GM19023 (cell line): ENCODE data around the gene ITPKC.
"Not testable (repeated sequence)": the region's sequence is repeated elsewhere in the genome, so short reads cannot be mapped to it uniquely, and the experiment has no call there.

Source experiments
- ATAC-seq: cut with Tn5 transposase; IDR thresholded peaks from one replicate; pipeline ENCODE4 v1.9.1; 2021; ENCODE audit warnings: mild to moderate bottlenecking, moderate library complexity; ENCODE audit not compliant: unreplicated experiment

The ITPKC gene

GRCh38 chr19:40758491-40758890 lies 41.6 kb downstream of the ITPKC start:
- no peak for ATAC-seq

DNA sequence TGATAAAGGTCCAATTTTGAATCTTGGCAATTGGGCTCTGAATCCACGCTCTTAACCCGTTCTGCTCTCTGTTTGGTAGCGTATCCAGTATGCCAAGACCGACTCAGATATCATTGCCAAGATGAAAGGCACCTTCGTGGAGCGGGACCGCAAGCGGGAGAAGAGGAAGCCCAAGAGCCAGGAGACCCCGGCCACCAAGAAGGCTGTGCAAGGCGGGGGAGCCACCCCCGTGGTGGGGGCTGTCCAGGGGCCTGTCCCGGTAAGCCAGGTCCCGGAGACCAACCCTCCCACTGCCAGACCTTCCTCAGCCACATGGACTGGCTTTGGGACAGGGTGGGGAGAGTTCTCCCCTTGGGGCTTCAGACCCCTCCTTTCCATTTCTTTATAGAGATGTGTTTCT lies 42.4 kb downstream of the ITPKC start:
- ATAC-seq = no peak

DNA sequence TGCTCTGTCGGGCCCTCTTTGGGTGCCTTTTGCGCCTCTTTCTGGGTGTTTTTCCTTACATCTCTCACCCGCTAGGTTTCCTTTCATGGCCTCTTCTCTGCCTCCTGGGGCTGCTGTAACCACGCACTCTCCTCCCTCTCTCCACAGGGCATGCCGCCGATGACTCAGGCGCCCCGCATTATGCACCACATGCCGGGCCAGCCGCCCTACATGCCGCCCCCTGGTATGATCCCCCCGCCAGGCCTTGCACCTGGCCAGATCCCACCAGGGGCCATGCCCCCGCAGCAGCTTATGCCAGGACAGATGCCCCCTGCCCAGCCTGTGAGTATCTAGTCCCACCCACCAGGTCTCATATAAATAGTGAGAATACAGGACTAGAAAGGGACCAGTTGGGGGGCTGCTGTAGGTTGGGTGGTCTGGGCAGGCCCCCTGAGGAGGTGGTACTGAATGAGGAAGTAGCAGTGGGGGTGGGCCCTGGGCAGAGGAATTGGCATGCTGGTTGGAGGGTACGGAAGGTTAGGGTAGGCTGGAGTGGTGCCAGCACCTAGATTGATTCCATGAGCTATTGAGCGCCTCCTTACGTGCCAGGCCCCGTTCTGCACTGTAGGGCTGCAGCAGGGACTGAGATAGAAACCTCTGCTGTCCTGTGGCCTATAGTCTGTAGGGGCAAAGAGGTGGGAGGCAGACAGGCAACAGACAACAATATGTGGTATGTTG lies 46.0 kb downstream of the ITPKC start:
- ATAC-seq = no peak

DNA sequence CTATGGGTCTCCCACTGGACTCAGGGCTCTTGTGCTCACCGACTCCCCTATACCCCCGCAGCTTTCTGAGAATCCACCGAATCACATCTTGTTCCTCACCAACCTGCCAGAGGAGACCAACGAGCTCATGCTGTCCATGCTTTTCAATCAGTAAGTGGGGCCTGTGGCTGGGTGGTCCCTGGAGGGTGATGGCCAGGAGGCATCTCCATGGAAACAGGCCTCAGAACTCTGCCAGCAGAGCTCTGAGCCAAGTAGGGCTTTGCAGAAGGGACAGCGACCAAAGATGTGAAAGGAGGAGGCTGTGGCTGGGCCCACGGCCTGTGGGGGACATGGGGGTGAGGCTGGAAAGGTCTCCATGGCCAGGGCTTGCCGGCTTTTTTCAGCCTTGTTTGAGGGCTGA lies 46.6 kb downstream of the ITPKC start:
- ATAC-seq = no peak

GRCh38 chr19:40763963-40764362 lies 47.1 kb downstream of the ITPKC start:
- no peak for ATAC-seq

GRCh38 chr19:40766385-40766784 lies 49.5 kb downstream of the ITPKC start:
- not testable (repeated sequence) for ATAC-seq

- ATAC-seq = no peak
These were observed 52.0 kb downstream of the ITPKC start for GRCh38 chr19:40768869-40769268.

- ATAC-seq = not testable (repeated sequence)
These were observed 54.4 kb downstream of the ITPKC start for GRCh38 chr19:40771101-40771862.

- no peak for ATAC-seq
These were observed 58.2 kb downstream of the ITPKC start, which contains the start of gene MIA for GRCh38 chr19:40774916-40775631. MIA (plus strand) TSS chr19:40775521; CDS start chr19:40775543, 22 bp downstream.

- ATAC-seq = no peak
These were observed 58.7 kb downstream of the ITPKC start for GRCh38 chr19:40775632-40776022.

DNA sequence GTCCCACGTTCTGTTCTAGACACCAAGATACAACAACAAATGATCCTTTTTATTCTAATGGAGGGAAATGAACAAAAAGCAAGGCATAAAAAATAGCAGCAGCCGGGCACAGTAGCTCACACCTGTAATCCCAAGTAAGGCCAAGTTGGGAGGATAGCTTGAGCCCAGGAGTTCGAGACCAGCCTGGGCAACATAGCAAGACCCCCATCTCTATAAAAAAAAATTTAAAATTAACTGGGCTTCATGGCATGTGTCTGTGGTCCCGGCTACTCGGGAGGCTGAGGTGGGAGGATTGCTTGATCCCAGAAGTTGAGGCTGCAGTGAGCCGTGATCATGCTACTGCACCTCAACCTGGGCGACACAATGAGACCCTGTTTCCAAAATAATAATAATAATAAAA lies 59.5 kb downstream of the ITPKC start:
- ATAC-seq = no peak

DNA sequence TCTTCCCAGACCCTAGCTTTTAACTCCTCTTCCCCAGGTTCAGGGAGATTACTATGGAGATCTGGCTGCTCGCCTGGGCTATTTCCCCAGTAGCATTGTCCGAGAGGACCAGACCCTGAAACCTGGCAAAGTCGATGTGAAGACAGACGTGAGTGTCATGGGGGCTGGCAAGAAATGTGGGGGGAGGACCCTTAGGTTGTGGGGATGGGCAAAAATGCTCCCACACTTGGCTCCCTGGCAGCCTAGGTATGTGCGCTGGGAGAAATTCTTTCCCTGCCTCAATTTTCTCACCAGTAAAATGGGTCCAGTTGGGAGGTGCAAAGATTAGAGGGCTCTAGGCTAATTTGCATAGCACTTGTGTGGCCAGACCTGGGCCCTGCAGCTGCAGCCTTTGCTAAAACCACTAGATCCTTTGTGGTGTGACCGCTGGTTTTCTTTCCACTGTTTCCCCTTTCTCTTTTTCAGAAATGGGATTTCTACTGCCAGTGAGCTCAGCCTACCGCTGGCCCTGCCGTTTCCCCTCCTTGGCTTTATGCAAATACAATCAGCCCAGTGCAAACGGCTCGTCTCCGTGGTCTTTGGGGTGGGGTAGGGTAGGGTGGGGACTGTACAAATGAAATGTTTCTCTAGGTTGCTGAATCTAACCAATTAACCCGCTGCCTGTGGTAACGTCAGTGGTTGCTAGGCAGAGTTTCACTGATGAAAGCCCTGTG lies 60.2 kb downstream of the ITPKC start:
- peak; percentile 51 for ATAC-seq

DNA sequence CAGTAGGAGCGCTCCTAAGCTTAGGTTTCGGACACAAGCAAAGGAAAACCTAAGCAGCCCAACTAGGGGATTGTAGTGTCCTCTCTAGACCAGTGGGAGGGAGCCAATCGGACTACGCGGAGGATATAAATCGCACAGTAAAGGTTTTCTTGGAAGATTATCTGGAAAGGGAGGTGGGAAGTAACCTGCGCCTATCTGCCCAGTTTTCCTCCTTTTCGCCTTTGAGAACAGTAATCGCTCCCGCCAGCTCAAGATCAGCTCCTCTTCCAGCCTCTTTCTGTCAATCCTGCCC lies 60.7 kb downstream of the ITPKC start:
- ATAC-seq = no peak

DNA sequence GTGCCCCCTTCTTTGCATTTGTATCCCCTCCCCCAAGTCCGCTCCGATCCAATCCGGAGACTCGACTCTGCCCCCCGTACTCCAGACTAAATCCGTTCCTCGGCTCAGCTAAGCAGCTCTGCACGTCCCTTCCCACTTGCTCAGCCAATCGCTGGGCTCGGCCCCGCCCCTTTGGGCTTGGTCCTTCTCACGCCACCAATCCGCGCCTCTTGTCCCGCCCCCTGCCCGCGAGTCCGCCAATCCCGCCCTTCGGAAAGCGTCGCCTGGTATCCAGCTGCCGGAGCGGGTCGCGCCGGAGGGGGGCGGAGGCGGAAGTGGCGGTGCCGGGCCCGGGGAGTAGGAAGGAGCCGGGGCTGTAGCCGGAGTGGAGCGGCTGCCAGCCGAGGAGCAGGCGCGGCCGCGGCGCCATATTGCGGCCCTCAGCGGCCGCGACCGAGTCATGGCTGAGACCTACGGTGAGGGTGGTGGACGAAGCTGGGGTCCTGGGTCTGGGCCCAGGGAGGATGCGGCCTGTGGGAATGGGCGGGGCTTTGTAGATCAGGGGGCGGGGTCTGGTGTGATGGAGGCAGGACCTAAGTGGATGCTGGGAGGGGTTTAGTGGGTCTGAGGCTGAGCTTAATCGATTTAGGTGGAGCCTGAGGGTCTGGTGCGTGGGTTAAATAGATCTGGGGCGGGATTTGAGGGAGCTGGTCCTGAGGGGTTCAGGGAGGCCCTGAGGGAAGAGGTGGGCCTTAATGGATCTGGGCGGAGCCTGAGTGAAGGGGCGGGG lies 61.2 kb downstream of the ITPKC start, which contains the start of gene RAB4B:
Gene RAB4B, plus strand, starts transcription at position 311 of the 769 bp plus-strand sequence. Its CDS starts 129 bp downstream, at position 440.
- peak; percentile 72 for ATAC-seq

GRCh38 chr19:40778706-40779284 lies 61.9 kb downstream of the ITPKC start:
- ATAC-seq = no peak

DNA sequence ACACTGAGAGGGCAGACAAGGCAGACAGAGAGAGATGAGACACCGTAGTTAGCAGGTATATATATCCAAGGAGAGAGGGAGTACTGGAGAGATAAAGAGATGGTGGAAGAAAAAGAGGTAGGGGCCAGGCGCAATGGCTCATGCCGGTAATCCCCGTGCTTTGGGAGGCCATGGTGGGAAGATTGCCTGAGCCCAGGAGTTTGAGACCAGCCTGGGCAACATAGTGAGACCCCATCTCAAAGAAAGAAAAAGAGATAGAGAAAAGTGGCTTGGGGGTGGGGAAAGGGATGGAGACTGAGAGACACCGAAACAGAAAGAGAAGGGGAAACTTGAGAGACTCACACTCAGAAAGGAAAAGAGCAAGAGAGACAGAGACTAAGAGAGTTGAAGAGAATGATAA lies 63.7 kb downstream of the ITPKC start:
- ATAC-seq = no peak

DNA sequence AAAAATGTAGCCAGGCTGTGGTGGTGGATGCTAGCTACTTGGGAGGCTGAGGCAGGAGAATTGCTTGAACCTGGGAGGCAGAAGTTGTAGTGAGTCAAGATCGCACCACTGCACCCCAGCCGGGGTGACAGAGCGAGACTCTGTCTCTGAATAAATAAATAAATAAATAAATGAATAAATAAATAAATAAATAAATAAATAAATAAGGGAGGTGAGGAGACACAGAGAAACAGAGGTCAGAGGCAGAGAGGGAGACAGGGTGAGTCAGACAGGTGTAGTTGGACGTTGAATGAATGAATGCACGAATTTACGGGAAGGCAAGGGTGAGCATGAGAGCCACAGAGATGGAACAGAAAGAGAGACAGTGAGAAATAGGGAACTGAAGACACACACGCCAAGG lies 64.2 kb downstream of the ITPKC start:
- ATAC-seq = no peak

DNA sequence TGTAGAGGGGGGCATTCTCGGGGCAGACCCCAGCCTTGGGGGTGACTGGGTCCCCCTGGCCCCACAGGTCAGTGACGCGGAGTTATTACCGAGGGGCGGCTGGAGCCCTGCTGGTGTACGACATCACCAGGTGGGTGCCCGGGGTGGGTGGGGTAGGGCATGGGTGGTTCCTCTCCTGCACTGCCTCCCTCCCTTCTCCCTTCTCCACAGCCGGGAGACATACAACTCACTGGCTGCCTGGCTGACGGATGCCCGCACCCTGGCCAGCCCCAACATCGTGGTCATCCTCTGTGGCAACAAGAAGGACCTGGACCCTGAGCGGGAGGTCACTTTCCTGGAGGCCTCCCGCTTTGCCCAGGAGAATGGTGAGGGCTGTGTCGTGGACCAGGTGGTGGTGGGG lies 66.8 kb downstream of the ITPKC start:
- ATAC-seq = no peak

- not testable (repeated sequence) for ATAC-seq
These were observed 67.2 kb downstream of the ITPKC start for GRCh38 chr19:40784146-40784545.

DNA sequence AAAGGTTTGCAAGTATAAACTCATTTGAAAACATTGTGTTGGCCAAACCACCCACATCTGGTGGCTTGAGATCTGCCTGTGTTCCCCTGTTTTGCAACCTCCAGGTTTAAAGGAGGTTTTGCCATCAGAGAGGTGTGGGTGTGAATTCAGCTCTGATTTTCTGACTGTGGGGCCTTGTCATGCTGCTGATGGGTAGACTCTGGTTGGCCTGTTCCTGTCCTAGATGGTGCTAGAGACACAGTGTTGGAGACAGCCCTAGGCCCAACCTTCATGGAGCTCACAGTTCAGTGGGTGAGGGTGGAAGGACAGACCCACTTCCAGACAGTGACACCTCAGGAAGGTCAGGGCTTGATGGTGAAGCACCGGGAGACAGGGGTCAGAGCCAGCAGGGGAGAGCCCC lies 68.6 kb downstream of the ITPKC start:
- no peak for ATAC-seq
